ENCODE measurements around the gene JARID2.

Gene JARID2

GRCh38 chr6:15476631-15477380 is 230.9 kb downstream of the JARID2 start:
- DNase-seq: no peak

DNA sequence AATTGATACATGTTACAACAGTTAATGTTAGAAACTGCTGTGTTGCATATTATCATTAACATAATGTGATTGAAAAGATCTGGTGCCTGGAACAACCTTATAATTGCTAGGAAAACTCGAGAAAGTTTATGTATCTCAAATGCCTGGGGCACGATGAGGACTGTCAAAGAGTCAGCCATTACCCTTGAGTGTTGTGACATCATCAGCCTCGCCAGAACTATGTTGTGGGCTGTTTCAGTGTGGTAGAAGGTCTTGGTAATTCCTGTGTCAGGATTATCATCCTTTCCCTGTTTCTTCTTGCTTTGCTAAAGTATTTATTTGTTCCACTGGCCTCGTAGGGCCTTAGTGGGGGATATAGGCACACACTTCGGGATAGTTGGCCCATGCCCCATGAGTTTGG is 231.9 kb downstream of the JARID2 start:
- no peak for DNase-seq

- no peak for DNase-seq
These were observed 233.9 kb downstream of the JARID2 start for GRCh38 chr6:15479761-15480160.

GRCh38 chr6:15480525-15480924 is 234.7 kb downstream of the JARID2 start:
- no peak for DNase-seq

GRCh38 chr6:15481390-15482291 is 235.8 kb downstream of the JARID2 start:
- no peak for DNase-seq

DNA sequence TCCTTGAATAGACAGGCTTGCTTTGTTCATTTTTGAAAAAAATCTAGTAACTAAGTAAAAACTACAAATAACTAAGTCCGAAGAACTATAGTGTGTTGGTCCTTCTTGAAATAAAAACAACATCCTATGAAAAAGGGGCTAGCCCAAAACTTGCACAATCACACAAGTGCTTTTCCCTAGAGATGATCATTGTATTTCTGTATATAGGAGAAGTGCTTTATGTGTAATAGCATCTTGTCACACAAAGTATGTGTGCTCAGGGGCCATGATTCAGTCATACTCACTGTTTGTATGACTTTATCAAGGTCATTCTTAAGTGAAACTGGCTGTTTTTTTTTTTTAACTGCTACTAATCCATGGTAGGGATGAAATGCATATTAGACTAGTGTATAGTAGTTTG is 237.2 kb downstream of the JARID2 start:
- DNase-seq: no peak

DNA sequence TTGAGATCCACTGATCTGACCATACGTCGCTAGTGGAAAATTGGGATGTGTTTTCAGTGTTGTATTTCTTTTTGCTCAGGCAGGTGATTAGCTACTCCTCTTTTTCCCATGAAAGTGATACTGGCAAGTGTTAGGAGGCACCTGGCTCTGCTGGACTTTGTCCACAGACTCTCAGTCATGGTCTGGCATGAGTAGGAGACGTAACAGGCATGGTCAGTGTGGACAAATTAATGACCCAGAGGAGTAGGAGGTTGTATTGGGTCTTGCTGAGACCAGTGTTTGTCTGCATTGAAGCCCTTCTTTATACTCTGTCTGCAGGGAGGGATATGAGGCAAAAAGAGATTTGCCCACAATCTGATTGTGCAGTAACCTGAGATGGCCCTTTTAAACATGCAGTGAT is 238.3 kb downstream of the JARID2 start:
- DNase-seq: no peak

DNA sequence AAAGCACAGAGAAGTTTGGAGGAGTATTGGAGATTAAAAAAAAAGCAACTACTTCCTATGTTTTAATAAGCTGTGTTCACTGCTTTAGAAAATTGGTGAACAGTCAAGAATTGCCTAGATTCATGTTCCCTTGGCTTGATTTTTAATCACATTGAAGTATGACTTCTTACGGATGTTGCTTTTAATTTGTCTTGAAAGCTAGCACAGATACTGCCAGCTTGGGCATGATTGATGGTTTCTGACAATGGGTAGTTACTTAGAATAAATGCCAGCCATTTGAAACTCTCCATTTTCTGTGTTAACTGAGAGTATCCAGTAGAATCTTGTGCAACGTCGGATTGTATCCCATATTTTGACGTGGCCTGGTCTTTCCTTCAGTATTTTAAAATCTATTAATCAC is 239.0 kb downstream of the JARID2 start:
- DNase-seq: no peak

GRCh38 chr6:15485936-15486335 is 240.1 kb downstream of the JARID2 start:
- DNase-seq: no peak

DNA sequence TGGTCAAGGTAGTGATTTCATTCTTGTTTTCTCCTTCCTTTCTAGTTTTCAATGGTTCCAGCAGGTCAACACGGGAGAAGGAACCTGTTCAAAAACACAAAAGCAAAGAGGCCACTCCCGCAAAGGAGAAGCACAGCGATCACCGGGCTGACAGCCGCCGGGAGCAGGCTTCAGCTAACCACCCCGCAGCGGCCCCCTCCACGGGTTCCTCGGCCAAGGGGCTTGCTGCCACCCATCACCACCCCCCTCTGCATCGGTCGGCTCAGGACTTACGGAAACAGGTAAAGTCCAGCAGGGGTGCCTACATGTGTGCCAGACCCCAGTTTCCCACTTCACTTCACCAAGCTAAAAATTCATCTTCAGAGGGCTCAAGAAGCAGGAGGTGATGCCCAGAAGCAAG is 241.4 kb downstream of the JARID2 start:
- DNase-seq: no peak

DNA sequence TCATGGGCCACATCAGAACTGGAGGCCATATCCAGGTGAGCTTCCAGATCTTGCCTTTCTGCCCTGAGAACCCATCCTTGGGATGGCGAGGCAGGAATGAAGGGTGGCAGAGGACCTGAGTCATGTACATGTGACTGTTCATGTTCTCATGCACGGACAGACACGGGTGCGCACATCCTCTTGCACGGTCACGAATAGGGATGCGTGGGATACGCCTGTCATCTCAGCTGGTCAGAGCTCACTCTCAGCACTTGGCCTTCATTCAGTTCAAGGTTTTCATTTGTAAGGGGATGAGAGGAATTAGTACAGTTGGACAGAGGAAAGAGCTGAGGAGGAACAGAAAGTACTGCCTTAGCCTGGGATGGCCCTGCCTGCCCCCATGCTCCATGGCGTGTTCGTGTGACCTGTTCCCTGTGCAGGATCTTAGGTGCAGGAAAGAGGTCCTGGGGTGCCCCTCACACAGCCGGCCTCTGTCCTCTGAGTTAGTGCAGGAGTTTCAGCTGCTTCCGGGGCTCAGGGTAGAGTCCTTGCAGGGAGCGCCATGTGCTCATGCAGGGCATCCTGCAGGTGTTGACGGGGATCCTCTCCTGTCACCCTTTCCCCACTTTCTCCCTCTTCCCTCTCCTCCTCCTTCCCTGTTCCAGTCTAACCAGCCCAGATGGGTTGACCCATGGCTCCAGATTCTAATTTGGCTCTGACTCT is 243.5 kb downstream of the JARID2 start:
- no peak for DNase-seq

DNA sequence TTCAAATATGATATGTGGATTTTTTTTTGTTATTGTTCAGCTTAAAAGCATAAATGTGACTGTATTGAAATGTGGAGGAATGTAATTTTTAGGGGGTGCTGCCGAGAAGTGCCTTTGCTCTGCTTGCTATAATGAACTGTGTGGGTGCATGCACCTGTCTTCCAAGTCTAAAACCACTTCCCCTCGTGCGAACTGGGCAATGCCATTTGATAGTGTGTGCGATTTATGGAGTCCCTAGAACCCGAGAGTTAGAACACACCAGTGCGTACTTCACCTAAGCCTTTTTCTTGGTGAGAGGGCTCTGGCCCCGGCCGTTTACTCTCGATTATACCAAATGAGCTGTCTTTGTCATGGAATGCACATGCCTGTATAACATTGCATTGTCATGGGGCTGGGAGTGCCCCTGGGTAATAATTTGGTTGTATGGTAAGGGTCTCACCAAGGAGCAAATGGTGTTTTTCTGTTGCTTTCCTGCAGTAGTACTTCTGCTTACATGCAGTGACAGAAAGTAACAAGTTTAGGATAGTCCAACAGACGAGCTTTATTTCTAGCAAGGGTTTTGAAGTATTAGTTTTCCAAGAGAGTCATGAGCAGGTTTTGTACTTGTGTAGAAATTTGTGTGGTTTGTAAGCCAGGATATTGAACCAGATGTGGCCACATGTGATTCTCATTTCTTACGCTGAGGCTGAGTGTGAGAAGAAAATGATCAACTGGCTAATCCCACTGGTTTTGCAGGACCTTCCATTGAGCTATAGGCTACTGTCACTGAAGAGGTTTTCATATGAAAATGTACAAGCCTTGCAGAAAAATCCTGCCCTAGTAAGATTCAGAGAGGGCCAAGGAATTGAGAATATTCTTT is 244.6 kb downstream of the JARID2 start:
- DNase-seq: no peak

GRCh38 chr6:15491255-15491985 is 245.6 kb downstream of the JARID2 start:
- DNase-seq: peak; percentile 48

- no peak for DNase-seq
These were observed 246.1 kb downstream of the JARID2 start for GRCh38 chr6:15491986-15492269.

- DNase-seq: no peak
These were observed 247.7 kb downstream of the JARID2 start for GRCh38 chr6:15493437-15494168.

- no peak for DNase-seq
These were observed 249.6 kb downstream of the JARID2 start for GRCh38 chr6:15495375-15495901.

DNA sequence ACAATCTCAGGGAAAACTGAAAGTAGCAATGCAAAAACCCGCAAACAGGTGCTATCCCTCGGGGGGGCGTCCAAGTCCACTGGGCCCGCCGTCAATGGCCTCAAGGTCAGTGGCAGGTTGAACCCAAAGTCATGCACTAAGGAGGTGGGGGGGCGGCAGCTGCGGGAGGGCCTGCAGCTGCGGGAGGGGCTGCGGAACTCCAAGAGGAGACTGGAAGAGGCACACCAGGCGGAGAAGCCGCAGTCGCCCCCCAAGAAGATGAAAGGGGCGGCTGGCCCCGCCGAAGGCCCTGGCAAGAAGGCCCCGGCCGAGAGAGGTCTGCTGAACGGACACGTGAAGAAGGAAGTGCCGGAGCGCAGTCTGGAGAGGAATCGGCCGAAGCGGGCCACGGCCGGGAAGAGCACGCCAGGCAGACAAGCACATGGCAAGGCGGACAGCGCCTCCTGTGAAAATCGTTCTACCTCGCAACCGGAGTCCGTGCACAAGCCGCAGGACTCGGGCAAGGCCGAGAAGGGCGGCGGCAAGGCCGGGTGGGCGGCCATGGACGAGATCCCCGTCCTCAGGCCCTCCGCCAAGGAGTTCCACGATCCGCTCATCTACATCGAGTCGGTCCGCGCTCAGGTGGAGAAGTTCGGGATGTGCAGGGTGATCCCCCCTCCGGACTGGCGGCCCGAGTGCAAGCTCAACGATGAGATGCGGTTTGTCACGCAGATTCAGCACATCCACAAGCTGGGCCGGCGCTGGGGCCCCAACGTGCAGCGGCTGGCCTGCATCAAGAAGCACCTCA is 250.7 kb downstream of the JARID2 start:
- DNase-seq: no peak

GRCh38 chr6:15498640-15499039 is 252.8 kb downstream of the JARID2 start:
- no peak for DNase-seq

DNA sequence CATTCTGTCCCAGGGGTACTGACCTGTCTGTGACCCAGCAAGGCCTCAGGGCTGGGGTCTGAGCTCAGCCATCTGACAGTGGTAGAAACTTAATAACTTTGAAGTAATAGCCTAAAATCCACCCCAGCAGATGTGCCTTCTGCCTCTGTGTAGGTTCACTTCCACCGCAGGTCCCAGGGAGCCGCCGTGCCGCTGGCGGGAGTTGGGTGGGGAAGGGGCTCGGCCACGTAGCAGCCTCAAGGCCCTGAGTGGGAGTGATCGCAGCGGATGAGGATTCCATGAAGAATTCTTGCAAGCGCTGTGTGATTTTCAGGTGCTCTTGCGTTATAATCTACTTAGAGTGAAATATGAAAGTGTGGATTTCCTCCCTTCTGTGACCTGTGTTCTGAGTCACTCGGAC is 253.3 kb downstream of the JARID2 start:
- DNase-seq: no peak

DNA sequence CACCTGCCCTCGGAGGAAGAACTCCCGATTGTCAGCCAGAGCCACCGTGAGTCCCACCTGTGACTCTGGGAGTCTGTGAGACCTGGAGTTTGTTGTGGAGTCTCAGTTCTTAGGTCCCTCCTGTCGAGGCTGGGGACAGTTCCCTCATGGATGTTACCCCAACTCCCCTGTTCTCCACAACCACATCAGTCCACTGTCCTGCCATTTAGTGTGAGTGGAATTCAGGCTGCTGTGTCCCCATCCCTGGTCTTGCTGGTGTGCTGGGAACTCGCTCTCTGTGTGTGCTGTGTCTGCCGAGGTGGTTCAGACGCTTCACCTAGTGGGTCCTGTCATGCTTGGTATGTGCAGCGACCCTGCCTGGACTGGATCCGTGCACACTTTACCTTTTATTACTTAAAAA is 253.7 kb downstream of the JARID2 start:
- no peak for DNase-seq

Measured in NCI-H1436 (cell line).